HG03064 (cell line): ENCODE results near the gene CASTOR1.

Source experiments
- ATAC-seq: cut with Tn5 transposase; IDR thresholded peaks from one replicate; pipeline ENCODE4 v1.9.1; 2021; ENCODE audit warnings: low read depth; ENCODE audit not compliant: unreplicated experiment

Gene CASTOR1

GRCh38 chr22:30320021-30320556, 30.8 kb upstream of the CASTOR1 start:
- no peak for ATAC-seq

GRCh38 chr22:30318799-30319419, 29.6 kb upstream of the CASTOR1 start:
- ATAC-seq: no peak

GRCh38 chr22:30317778-30318177, 28.5 kb upstream of the CASTOR1 start:
- ATAC-seq: no peak

GRCh38 chr22:30315962-30316576, 26.8 kb upstream of the CASTOR1 start:
- ATAC-seq: no peak

GRCh38 chr22:30314915-30315314, 25.6 kb upstream of the CASTOR1 start:
- no peak for ATAC-seq

GRCh38 chr22:30313527-30314363, 24.4 kb upstream of the CASTOR1 start:
- no peak for ATAC-seq

- ATAC-seq: no peak
Measured at GRCh38 chr22:30312053-30312452, 22.7 kb upstream of the CASTOR1 start.

- no peak for ATAC-seq
Measured at GRCh38 chr22:30310881-30311771, 21.8 kb upstream of the CASTOR1 start.

- no peak for ATAC-seq
Measured at GRCh38 chr22:30309951-30310741, 20.8 kb upstream of the CASTOR1 start.

- ATAC-seq: no peak
Measured at GRCh38 chr22:30308518-30309230, 19.4 kb upstream of the CASTOR1 start.

GRCh38 chr22:30308093-30308492, 18.8 kb upstream of the CASTOR1 start:
- no peak for ATAC-seq

- no peak for ATAC-seq
Measured at GRCh38 chr22:30307041-30307574, 17.8 kb upstream of the CASTOR1 start.

GRCh38 chr22:30306627-30307011, 17.3 kb upstream of the CASTOR1 start:
- no peak for ATAC-seq

- ATAC-seq: no peak
Measured at GRCh38 chr22:30305906-30306626, 16.8 kb upstream of the CASTOR1 start.

- ATAC-seq: no peak
Measured at GRCh38 chr22:30305519-30305905, 16.2 kb upstream of the CASTOR1 start.

GRCh38 chr22:30304495-30305244, 15.4 kb upstream of the CASTOR1 start:
- ATAC-seq: no peak

GRCh38 chr22:30302810-30303138, 13.5 kb upstream of the CASTOR1 start:
- ATAC-seq: no peak
